HepG2 (cell line): ENCODE measurements around the gene ZNF747. TPM values are rescaled to one million over a fixed set of nuclear protein-coding genes. Genes with fewer than 3 reads are reported as not detected.
A peak's percentile ranks its signal among the peaks of the same experiment; 100 is the strongest.
"Not testable (repeated sequence)": the region's sequence is repeated elsewhere in the genome, so short reads cannot be mapped to it uniquely, and the experiment has no call there.

ENCODE experiments used
- DPF2 ChIP-seq: sonication (generic); formaldehyde crosslinking; IDR thresholded peaks from 2 replicates; pipeline ENCODE4 v1.4.0; 2020; ENCODE audit warnings: mild to moderate bottlenecking, low read depth, missing genetic modification reagents, borderline replicate concordance
- ERF ChIP-seq: IDR thresholded peaks from 2 replicates; pipeline ENCODE4 v1.6.1; 2018; ENCODE audit warnings: missing biosample characterization, missing genetic modification reagents
- GATA4 ChIP-seq: sonication (generic); IDR thresholded peaks from 2 replicates; pipeline ENCODE4 v1.6.1; 2016; ENCODE audit warnings: antibody characterized with exemption, low read depth, borderline replicate concordance
- HNF4G ChIP-seq, 2 experiments: sonication (generic) in 1 of 2; formaldehyde crosslinking in 1 of 2; IDR thresholded peaks; 2 replicates each; pipeline versions ENCODE4 v1.4.0 to v1.6.1; 2011 to 2020; ENCODE audit warnings: borderline replicate concordance in 2 of 2, low read depth in 2 of 2, mild to moderate bottlenecking in 2 of 2, low read length in 1 of 2, missing genetic modification reagents in 1 of 2, moderate library complexity in 1 of 2
- KAT7 ChIP-seq: IDR thresholded peaks from 2 replicates; pipeline ENCODE4 v1.6.1; 2018; ENCODE audit warnings: borderline replicate concordance, missing compliant biosample characterization
- MEIS1 ChIP-seq: sonication (generic); formaldehyde crosslinking; IDR thresholded peaks from 2 replicates; pipeline ENCODE4 v1.9.0; 2021; ENCODE audit warnings: mild to moderate bottlenecking, missing genetic modification reagents, moderate library complexity, borderline replicate concordance
- RCOR2 ChIP-seq: IDR thresholded peaks from 2 replicates; pipeline ENCODE4 v1.6.1; 2016; ENCODE audit warnings: missing biosample characterization, missing genetic modification reagents
- RXRB ChIP-seq: IDR thresholded peaks from 2 replicates; pipeline ENCODE4 v1.6.1; 2016; ENCODE audit warnings: borderline replicate concordance, missing genetic modification reagents, missing compliant biosample characterization
- SAP130 ChIP-seq: IDR thresholded peaks from 2 replicates; pipeline ENCODE4 v1.6.1; 2016; ENCODE audit warnings: low read depth
- SOX5 ChIP-seq: IDR thresholded peaks from 2 replicates; pipeline ENCODE4 v1.6.1; 2016; ENCODE audit warnings: borderline replicate concordance
- TBX2 ChIP-seq: sonication (generic); formaldehyde crosslinking; IDR thresholded peaks from 2 replicates; pipeline ENCODE4 v1.5.0; 2020; ENCODE audit warnings: missing genetic modification reagents, mild to moderate bottlenecking, borderline replicate concordance
- TOE1 ChIP-seq: sonication (generic); formaldehyde crosslinking; IDR thresholded peaks from 2 replicates; pipeline ENCODE4 v1.4.0; 2020; ENCODE audit warnings: mild to moderate bottlenecking, missing genetic modification reagents
- ZHX2 ChIP-seq, 2 experiments: sonication (generic) in 1 of 2; formaldehyde crosslinking in 1 of 2; IDR thresholded peaks; 2 replicates each; pipeline versions ENCODE4 v1.6.1 to v1.9.0; 2014 to 2022; ENCODE audit warnings: antibody characterized with exemption in 1 of 2, borderline replicate concordance in 1 of 2, inconsistent platforms in 1 of 2, low read depth in 1 of 2, missing genetic modification reagents in 1 of 2
- ZNF160 ChIP-seq: sonication (generic); formaldehyde crosslinking; IDR thresholded peaks from 2 replicates; pipeline ENCODE4 v1.8.0; 2022; ENCODE audit warnings: mild to moderate bottlenecking, inconsistent platforms, missing genetic modification reagents
- ZNF18 ChIP-seq: sonication (generic); formaldehyde crosslinking; IDR thresholded peaks from 2 replicates; pipeline ENCODE4 v1.8.0; 2022; ENCODE audit warnings: mild to moderate bottlenecking, missing genetic modification reagents; ENCODE audit not compliant: insufficient replicate concordance
- ZNF205 ChIP-seq: IDR thresholded peaks from 2 replicates; pipeline ENCODE4 v1.6.1; 2018; ENCODE audit warnings: missing biosample characterization, missing genetic modification reagents
- ZNF317 ChIP-seq: sonication (generic); formaldehyde crosslinking; IDR thresholded peaks from 2 replicates; pipeline ENCODE4 v1.5.0; 2020; ENCODE audit warnings: mild to moderate bottlenecking, missing genetic modification reagents
- ZNF510 ChIP-seq: sonication (generic); formaldehyde crosslinking; IDR thresholded peaks from 2 replicates; pipeline ENCODE4 v1.4.0; 2020; ENCODE audit warnings: low read depth, mild to moderate bottlenecking, missing genetic modification reagents
- ZNF746 ChIP-seq: sonication (generic); formaldehyde crosslinking; IDR thresholded peaks from 2 replicates; pipeline ENCODE4 v1.8.0; 2022; ENCODE audit warnings: mild to moderate bottlenecking, missing genetic modification reagents
- ZNF766 ChIP-seq: sonication (generic); formaldehyde crosslinking; IDR thresholded peaks from 2 replicates; pipeline ENCODE4 v1.5.0; 2020; ENCODE audit warnings: missing genetic modification reagents, borderline replicate concordance
- polyA plus RNA-seq, 8 experiments: library from polyadenylated mRNA; depleted of rRNA in 3 of 8; stranded (reverse) in 7 of 8; unstranded in 1 of 8; fragments of >200 nt; fragmentation: Illumina TruSeq in 4 of 8; extraction: Trizol in 4 of 8; gene quantifications; 2 replicates each; pipeline versions ENCODE4 v1.2.1 to v1.2.3, GENCODE V29; 2011 to 2016; ENCODE audit warnings: low read depth in 4 of 8, missing spikeins in 1 of 8, mixed read lengths in 1 of 8; ENCODE audit not compliant: insufficient read depth in 1 of 8
- total RNA-seq, 5 experiments: library from RNA; depleted of rRNA; stranded (reverse); fragments of >200 nt; fragmentation: Illumina TruSeq; extraction: Trizol; gene quantifications; 2 replicates each; pipeline ENCODE4 v1.2.3, GENCODE V29; 2016; ENCODE audit warnings: low read depth in 1 of 5

The ZNF747 gene
- total and polyA plus RNA-seq, 2 of the 13 experiments (the other 11 are each of a cell fraction or from before 2014, with no cell fraction given): 7.2 to 10.2 TPM

- TF ChIP-seq KAT7 (CRISPR knock-in tag) (0 out of 2 replicates have a peak, but pooled peaks have one; percentile 43), MEIS1 (CRISPR knock-in tag) (peak; percentile 96; the same call in 1 of the 2 replicates), ERF (CRISPR knock-in tag) (peak; percentile 57; the same call in 1 of the 2 replicates), RCOR2 (CRISPR knock-in tag) (peak; percentile 91), SAP130 (peak; percentile 75; the same call in 1 of the 2 replicates), RXRB (CRISPR knock-in tag) (peak; percentile 56; the same call in 1 of the 2 replicates), TBX2 (CRISPR knock-in tag) (peak; percentile 86), DPF2 (CRISPR knock-in tag) (peak; percentile 75; the same call in 1 of the 2 replicates), ZHX2 (IDR thresholded peaks at IDR 0.05; ENCODE audit: low read depth) (peak; percentile 46; the same call in 1 of the 2 replicates), ZNF746 (CRISPR knock-in tag) (peak; percentile 69; the same call in 1 of the 2 replicates), HNF4G (CRISPR knock-in tag; IDR thresholded peaks at IDR 0.05; ENCODE audit: borderline replicate concordance, low read depth) (0 out of 2 replicates have a peak, but pooled peaks have one; percentile 47), ZNF510 (CRISPR knock-in tag) (0 out of 2 replicates have a peak, but pooled peaks have one; percentile 18), ZNF18 (CRISPR knock-in tag) (peak; percentile 87), SOX5 (peak; percentile 94), GATA4 (peak; percentile 23; the same call in 1 of the 2 replicates), ZNF766 (CRISPR knock-in tag) (peak; percentile 23; the same call in 1 of the 2 replicates), ZNF205 (CRISPR knock-in tag) (peak; percentile 76; the same call in 1 of the 2 replicates), ZNF317 (CRISPR knock-in tag) (peak; percentile 67; the same call in 1 of the 2 replicates), TOE1 (peak; percentile 87; the same call in 1 of the 2 replicates), ZNF160 (CRISPR knock-in tag) (peak; percentile 57; the same call in 1 of the 2 replicates)
- TF ChIP-seq ZHX2 (CRISPR knock-in tag; IDR thresholded peaks at IDR 0.05; ENCODE audit: borderline replicate concordance); HNF4G (IDR thresholded peaks at IDR 0.05; ENCODE audit: borderline replicate concordance, low read depth, low read length): not testable (repeated sequence)
Observed at GRCh38 chr16:30540916-30541464, 6.3 kb upstream of the ZNF747 start (continued).
